ENCODE measurements around the gene TRMT44.

GRCh38 chr4:8402640-8403039, 37.9 kb upstream of the TRMT44 start:
- TF ChIP-seq, protein P1, sequence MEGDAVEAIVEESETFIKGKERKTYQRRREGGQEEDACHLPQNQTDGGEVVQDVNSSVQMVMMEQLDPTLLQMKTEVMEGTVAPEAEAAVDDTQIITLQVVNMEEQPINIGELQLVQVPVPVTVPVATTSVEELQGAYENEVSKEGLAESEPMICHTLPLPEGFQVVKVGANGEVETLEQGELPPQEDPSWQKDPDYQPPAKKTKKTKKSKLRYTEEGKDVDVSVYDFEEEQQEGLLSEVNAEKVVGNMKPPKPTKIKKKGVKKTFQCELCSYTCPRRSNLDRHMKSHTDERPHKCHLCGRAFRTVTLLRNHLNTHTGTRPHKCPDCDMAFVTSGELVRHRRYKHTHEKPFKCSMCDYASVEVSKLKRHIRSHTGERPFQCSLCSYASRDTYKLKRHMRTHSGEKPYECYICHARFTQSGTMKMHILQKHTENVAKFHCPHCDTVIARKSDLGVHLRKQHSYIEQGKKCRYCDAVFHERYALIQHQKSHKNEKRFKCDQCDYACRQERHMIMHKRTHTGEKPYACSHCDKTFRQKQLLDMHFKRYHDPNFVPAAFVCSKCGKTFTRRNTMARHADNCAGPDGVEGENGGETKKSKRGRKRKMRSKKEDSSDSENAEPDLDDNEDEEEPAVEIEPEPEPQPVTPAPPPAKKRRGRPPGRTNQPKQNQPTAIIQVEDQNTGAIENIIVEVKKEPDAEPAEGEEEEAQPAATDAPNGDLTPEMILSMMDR (conservative IDR thresholded peaks at IDR 0.05; ENCODE audit: low read depth, low read length), result no peak
- no peak for TF ChIP-seq EZH2 (IDR thresholded peaks at IDR 0.05; ENCODE audit: borderline replicate concordance, low read depth, low read length, poor library complexity, severe bottlenecking)

Measured in A673 (cell line).